GM18858 (cell line): ENCODE measurements around the gene C2orf78.

ENCODE experiments used
- ATAC-seq: cut with Tn5 transposase; IDR thresholded peaks from one replicate; pipeline ENCODE4 v1.9.1; 2021; ENCODE audit not compliant: unreplicated experiment

Gene C2orf78

GRCh38 chr2:73836141-73836943 is 52.4 kb downstream of the C2orf78 start:
- ATAC-seq: no peak

GRCh38 chr2:73837847-73838585 is 54.0 kb downstream of the C2orf78 start:
- ATAC-seq: no peak

- no peak for ATAC-seq
These were observed 55.0 kb downstream of the C2orf78 start for GRCh38 chr2:73838889-73839534.

- ATAC-seq: no peak
These were observed 55.8 kb downstream of the C2orf78 start for GRCh38 chr2:73839653-73840411.

GRCh38 chr2:73841912-73842738 is 58.1 kb downstream of the C2orf78 start:
- ATAC-seq: no peak

- ATAC-seq: no peak
These were observed 58.7 kb downstream of the C2orf78 start for GRCh38 chr2:73842739-73843019.

- ATAC-seq: no peak
These were observed 60.1 kb downstream of the C2orf78 start for GRCh38 chr2:73844087-73844486.

GRCh38 chr2:73850009-73850408 is 66.0 kb downstream of the C2orf78 start:
- no peak for ATAC-seq

GRCh38 chr2:73851274-73851673 is 67.3 kb downstream of the C2orf78 start:
- ATAC-seq: no peak

GRCh38 chr2:73852020-73852419 is 68.0 kb downstream of the C2orf78 start:
- no peak for ATAC-seq

- no peak for ATAC-seq
These were observed 71.5 kb downstream of the C2orf78 start for GRCh38 chr2:73855526-73855925.

GRCh38 chr2:73856214-73856613 is 72.2 kb downstream of the C2orf78 start:
- ATAC-seq: no peak

- no peak for ATAC-seq
These were observed 76.0 kb downstream of the C2orf78 start for GRCh38 chr2:73859721-73860586.

GRCh38 chr2:73862987-73863386 is 79.0 kb downstream of the C2orf78 start:
- ATAC-seq: no peak
